ENCODE measurements around the gene SULF2. TPM values are rescaled to one million over a fixed set of nuclear protein-coding genes. Genes with fewer than 3 reads are reported as not detected.
A peak's percentile ranks its signal among the peaks of the same experiment; 100 is the strongest.

The SULF2 gene
- total RNA-seq, 1 donor from 2014 or later = 97.8 TPM

GRCh38 chr20:47748823-47749222, 36.5 kb downstream of the SULF2 start:
- H3K27ac Mint-ChIP-seq (ENCODE audit: unreplicated experiment) = peak overlapping the region; percentile 60
- H3K4me1 Mint-ChIP-seq (ENCODE audit: low read depth, unreplicated experiment) = peaks cover 24% of the 10 kb centered on the region
- H3K4me3 Mint-ChIP-seq (ENCODE audit: unreplicated experiment) = no peak overlapping the region
- peaks cover 7% of the 10 kb centered on the region for H3K27me3 Mint-ChIP-seq (ENCODE audit: unreplicated experiment)
- peaks cover 7% of the 10 kb centered on the region for H3K9me3 Mint-ChIP-seq (ENCODE audit: unreplicated experiment)
- TF ChIP-seq CTCF (IDR thresholded peaks at IDR 0.05; ENCODE audit: partially characterized antibody, unreplicated experiment) = no peak
- DNase-seq = no peak
- peaks cover 16% of the 10 kb centered on the region for H3K36me3 Mint-ChIP-seq (ENCODE audit: unreplicated experiment)

GRCh38 chr20:47748069-47748468, 37.2 kb downstream of the SULF2 start:
- Mint-ChIP-seq H3K27me3 (ENCODE audit: unreplicated experiment) (peaks cover 10% of the 10 kb centered on the region), H3K27ac (ENCODE audit: unreplicated experiment) (no peak overlapping the region), H3K4me3 (ENCODE audit: unreplicated experiment) (no peak overlapping the region), H3K4me1 (ENCODE audit: low read depth, unreplicated experiment) (peaks cover 19% of the 10 kb centered on the region), H3K9me3 (ENCODE audit: unreplicated experiment) (peaks cover 7% of the 10 kb centered on the region), H3K36me3 (ENCODE audit: unreplicated experiment) (peaks cover 19% of the 10 kb centered on the region)
- DNase-seq = no peak
- TF ChIP-seq CTCF (IDR thresholded peaks at IDR 0.05; ENCODE audit: partially characterized antibody, unreplicated experiment) = no peak

- Mint-ChIP-seq H3K27me3 (ENCODE audit: unreplicated experiment) (peaks cover 10% of the 10 kb centered on the region), H3K4me3 (ENCODE audit: unreplicated experiment) (no peak overlapping the region), H3K4me1 (ENCODE audit: low read depth, unreplicated experiment) (peaks cover 19% of the 10 kb centered on the region), H3K36me3 (ENCODE audit: unreplicated experiment) (peaks cover 19% of the 10 kb centered on the region), H3K9me3 (ENCODE audit: unreplicated experiment) (peaks cover 7% of the 10 kb centered on the region), H3K27ac (ENCODE audit: unreplicated experiment) (peak overlapping the region; percentile 38)
- TF ChIP-seq CTCF (IDR thresholded peaks at IDR 0.05; ENCODE audit: partially characterized antibody, unreplicated experiment) = no peak
- no peak for DNase-seq
Measured at GRCh38 chr20:47747669-47748031, 37.6 kb downstream of the SULF2 start.

GRCh38 chr20:47744803-47745202, 40.5 kb downstream of the SULF2 start:
- Mint-ChIP-seq H3K9me3 (ENCODE audit: unreplicated experiment) (peaks cover 10% of the 10 kb centered on the region), H3K36me3 (ENCODE audit: unreplicated experiment) (peaks cover 5% of the 10 kb centered on the region), H3K27ac (ENCODE audit: unreplicated experiment) (no peak overlapping the region), H3K4me3 (ENCODE audit: unreplicated experiment) (no peak overlapping the region), H3K4me1 (ENCODE audit: low read depth, unreplicated experiment) (peaks cover 30% of the 10 kb centered on the region), H3K27me3 (ENCODE audit: unreplicated experiment) (peaks cover 9% of the 10 kb centered on the region)
- DNase-seq = no peak
- TF ChIP-seq CTCF (IDR thresholded peaks at IDR 0.05; ENCODE audit: partially characterized antibody, unreplicated experiment) = no peak

- DNase-seq = no peak
- Mint-ChIP-seq H3K9me3 (ENCODE audit: unreplicated experiment) (peaks cover 7% of the 10 kb centered on the region), H3K36me3 (ENCODE audit: unreplicated experiment) (peaks cover 11% of the 10 kb centered on the region), H3K4me3 (ENCODE audit: unreplicated experiment) (no peak overlapping the region), H3K27me3 (ENCODE audit: unreplicated experiment) (peaks cover 8% of the 10 kb centered on the region), H3K4me1 (ENCODE audit: low read depth, unreplicated experiment) (peaks cover 22% of the 10 kb centered on the region), H3K27ac (ENCODE audit: unreplicated experiment) (peak overlapping the region; percentile 8)
- no peak for TF ChIP-seq CTCF (IDR thresholded peaks at IDR 0.05; ENCODE audit: partially characterized antibody, unreplicated experiment)
Measured at GRCh38 chr20:47743671-47744070, 41.6 kb downstream of the SULF2 start.
